PC-9 (cell line): ENCODE data around the gene METTL9.
"Not testable (repeated sequence)": the region's sequence is repeated elsewhere in the genome, so short reads cannot be mapped to it uniquely, and the experiment has no call there.

ENCODE experiments used
- EZH2 ChIP-seq: fragments of 200-600 bp; sonication (generic); IDR thresholded peaks from 2 replicates; pipeline ENCODE4 v1.8.0; 2017; ENCODE audit warnings: antibody characterized with exemption, low read depth
- TF ChIP-seq, protein P1 (sequence below): fragments of 200-600 bp; sonication (generic); conservative IDR thresholded peaks from 2 replicates; pipeline ENCODE4 v1.6.1; 2017; ENCODE audit warnings: mixed run types, antibody characterized with exemption, mild to moderate bottlenecking, moderate library complexity

DNA sequence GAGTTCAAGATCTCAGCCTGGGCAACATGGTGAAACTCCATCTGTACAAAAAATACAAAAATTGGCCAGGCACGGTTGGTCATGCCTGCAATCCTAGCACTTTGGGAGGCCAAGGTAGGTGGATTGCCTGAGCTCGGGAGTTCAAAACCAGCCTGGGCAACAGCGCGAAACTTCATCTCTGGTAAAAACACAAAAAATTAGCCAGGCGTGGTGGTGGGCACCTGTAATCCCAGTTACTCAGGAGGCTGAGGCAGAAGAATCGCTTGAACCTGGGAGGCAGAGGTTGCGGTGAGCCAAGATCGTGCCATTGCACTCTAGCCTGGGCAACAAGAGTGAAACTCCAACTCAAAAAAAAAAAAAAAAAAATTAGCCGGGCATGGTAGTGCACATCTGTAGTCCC is 25.9 kb upstream of the METTL9 start:
- TF ChIP-seq, protein P1, sequence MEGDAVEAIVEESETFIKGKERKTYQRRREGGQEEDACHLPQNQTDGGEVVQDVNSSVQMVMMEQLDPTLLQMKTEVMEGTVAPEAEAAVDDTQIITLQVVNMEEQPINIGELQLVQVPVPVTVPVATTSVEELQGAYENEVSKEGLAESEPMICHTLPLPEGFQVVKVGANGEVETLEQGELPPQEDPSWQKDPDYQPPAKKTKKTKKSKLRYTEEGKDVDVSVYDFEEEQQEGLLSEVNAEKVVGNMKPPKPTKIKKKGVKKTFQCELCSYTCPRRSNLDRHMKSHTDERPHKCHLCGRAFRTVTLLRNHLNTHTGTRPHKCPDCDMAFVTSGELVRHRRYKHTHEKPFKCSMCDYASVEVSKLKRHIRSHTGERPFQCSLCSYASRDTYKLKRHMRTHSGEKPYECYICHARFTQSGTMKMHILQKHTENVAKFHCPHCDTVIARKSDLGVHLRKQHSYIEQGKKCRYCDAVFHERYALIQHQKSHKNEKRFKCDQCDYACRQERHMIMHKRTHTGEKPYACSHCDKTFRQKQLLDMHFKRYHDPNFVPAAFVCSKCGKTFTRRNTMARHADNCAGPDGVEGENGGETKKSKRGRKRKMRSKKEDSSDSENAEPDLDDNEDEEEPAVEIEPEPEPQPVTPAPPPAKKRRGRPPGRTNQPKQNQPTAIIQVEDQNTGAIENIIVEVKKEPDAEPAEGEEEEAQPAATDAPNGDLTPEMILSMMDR = not testable (repeated sequence)
- TF ChIP-seq EZH2 = not testable (repeated sequence)
